IMR-90 (cell line): Measurements from ENCODE around the gene ADAMTS8. TPM values are rescaled to one million over a fixed set of nuclear protein-coding genes. Genes with fewer than 3 reads are reported as not detected.

Experiments
- ATAC-seq: fragments of 200-7000 bp; cut with Tn5 transposase; 2 replicates; pipeline ENCODE4 v1.9.1; 2020; ENCODE audit warnings: low read depth, mild to moderate bottlenecking, moderate library complexity
- BruUV-seq: library from RNA; stranded (reverse); fragments of 400-500 nt; replicated peaks from 2 replicates; lab custom pipeline; 2021; lab: Mats Ljungman, UMichigan
- CTCF ChIA-PET: fragments of 300-600 bp; formaldehyde crosslinking; extraction: SDS; loops from one replicate; lab custom pipeline; 2021; ENCODE audit warnings: antibody characterized with exemption; lab: Yijun Ruan, JAX
- POLR2A ChIA-PET: fragments of 300-600 bp; sonication (Branson Sonifier 250); formaldehyde crosslinking; loops from one replicate; lab custom pipeline; 2022; ENCODE audit warnings: antibody characterized with exemption; ENCODE audit not compliant: unreplicated experiment; lab: Charles Lee
- DNase-seq: peaks from one replicate; pipeline ENCODE4 v3.0.0; 2013
- H2AFZ ChIP-seq: replicated peaks from 2 replicates; pipeline ENCODE3; 2013; ENCODE audit warnings: low read length, mild to moderate bottlenecking; ENCODE audit not compliant: poor library complexity
- H2AK5ac ChIP-seq: 2 replicates; pipeline ENCODE4 v1.6.1; 2013; ENCODE audit warnings: low read depth, low read length, inconsistent platforms
- H2AK9ac ChIP-seq: replicated peaks from 2 replicates; pipeline ENCODE3; 2013; ENCODE audit warnings: mild to moderate bottlenecking, low read depth, low read length, moderate library complexity; ENCODE audit not compliant: poor library complexity
- H2BK120ac ChIP-seq: 2 replicates; pipeline ENCODE4 v1.6.1; 2013; ENCODE audit warnings: low read depth, low read length, inconsistent platforms
- H2BK15ac ChIP-seq: 3 replicates; pipeline ENCODE4 v1.6.1; 2013; ENCODE audit warnings: low read depth, low read length, inconsistent platforms
- H2BK20ac ChIP-seq: 2 replicates; pipeline ENCODE4 v1.6.1; 2013; ENCODE audit warnings: low read depth, mild to moderate bottlenecking, inconsistent platforms, low read length, moderate library complexity
- H2BK5ac ChIP-seq: 2 replicates; pipeline ENCODE4 v1.6.1; 2013; ENCODE audit warnings: mild to moderate bottlenecking, low read depth, low read length, inconsistent platforms; ENCODE audit not compliant: poor library complexity, severe bottlenecking
- H3K14ac ChIP-seq: replicated peaks from 2 replicates; pipeline ENCODE4 v1.6.1; 2013; ENCODE audit warnings: low read depth, low read length, inconsistent platforms
- H3K18ac ChIP-seq: 2 replicates; pipeline ENCODE4 v1.6.1; 2013; ENCODE audit warnings: low read depth, low read length, control low read depth
- H3K23ac ChIP-seq: 2 replicates; pipeline ENCODE4 v1.6.1; 2013; ENCODE audit warnings: low read depth, low read length, inconsistent platforms
- H3K27ac ChIP-seq: 2 replicates; pipeline ENCODE4 v1.5.1; 2013; ENCODE audit warnings: mild to moderate bottlenecking, control low read depth, low read length; ENCODE audit not compliant: insufficient read depth
- H3K27me3 ChIP-seq: 2 replicates; pipeline ENCODE4 v1.6.1; 2013; ENCODE audit warnings: low read length; ENCODE audit not compliant: control insufficient read depth, insufficient read depth
- H3K36me3 ChIP-seq: 2 replicates; pipeline ENCODE4 v1.6.1; 2013; ENCODE audit warnings: low read length, mixed read lengths; ENCODE audit not compliant: control insufficient read depth, insufficient read depth
- H3K4ac ChIP-seq: 2 replicates; pipeline ENCODE4 v1.6.1; 2013; ENCODE audit warnings: low read depth, low read length, inconsistent platforms
- H3K4me1 ChIP-seq: 2 replicates; pipeline ENCODE4 v1.6.1; 2013; ENCODE audit warnings: low read length, mixed read lengths; ENCODE audit not compliant: control insufficient read depth, insufficient read depth
- H3K4me2 ChIP-seq: 2 replicates; pipeline ENCODE4 v1.6.1; 2013; ENCODE audit warnings: low read depth, mild to moderate bottlenecking, control low read depth, low read length, moderate library complexity
- H3K4me3 ChIP-seq: 2 replicates; pipeline ENCODE4 v1.5.1; 2013; ENCODE audit warnings: low read depth, mild to moderate bottlenecking, control low read depth, low read length, moderate library complexity; ENCODE audit not compliant: insufficient read depth
- H3K56ac ChIP-seq: 2 replicates; pipeline ENCODE4 v1.6.1; 2013; ENCODE audit warnings: low read length, inconsistent platforms; ENCODE audit not compliant: insufficient read depth; ENCODE audit errors: extremely low read depth
- H3K79me1 ChIP-seq, 2 experiments: 2 replicates each; pipeline ENCODE4 v1.6.1; 2013; ENCODE audit warnings: low read length in 2 of 2, inconsistent platforms in 1 of 2, low read depth in 1 of 2
- H3K9ac ChIP-seq: 2 replicates; pipeline ENCODE4 v1.6.1; 2013; ENCODE audit warnings: low read depth, low read length, control low read depth
- H3K9me1 ChIP-seq: 2 replicates; pipeline ENCODE4 v1.6.1; 2013; ENCODE audit warnings: low read length, inconsistent platforms; ENCODE audit not compliant: insufficient read depth
- H3K9me3 ChIP-seq: 2 replicates; pipeline ENCODE4 v1.6.1; 2013; ENCODE audit warnings: low read length; ENCODE audit not compliant: control insufficient read depth, insufficient read depth
- H4K20me1 ChIP-seq: 2 replicates; pipeline ENCODE4 v1.6.1; 2013; ENCODE audit warnings: low read length, inconsistent platforms; ENCODE audit not compliant: insufficient read depth
- H4K5ac ChIP-seq: 2 replicates; pipeline ENCODE4 v1.6.1; 2013; ENCODE audit warnings: mild to moderate bottlenecking, low read depth, low read length, control low read depth
- H4K8ac ChIP-seq, 2 experiments: 2 replicates each; pipeline ENCODE4 v1.6.1; 2013; ENCODE audit warnings: low read depth in 2 of 2, low read length in 2 of 2, control low read depth in 1 of 2, inconsistent platforms in 1 of 2
- H4K91ac ChIP-seq: 2 replicates; pipeline ENCODE4 v1.6.1; 2013; ENCODE audit warnings: low read depth, low read length, inconsistent platforms; ENCODE audit not compliant: insufficient read depth
- BHLHE40 ChIP-seq: fragments of 150-350 bp; IDR thresholded peaks from 2 replicates; pipeline ENCODE4 v1.6.1; 2016; ENCODE audit warnings: mild to moderate bottlenecking, low read depth, low read length
- CEBPB ChIP-seq: IDR thresholded peaks from 2 replicates; pipeline ENCODE4 v1.6.1; 2012; ENCODE audit warnings: low read depth, low read length, improper control_type of control experiment
- CHD1 ChIP-seq: IDR thresholded peaks from 2 replicates; pipeline ENCODE4 v1.6.1; 2012; ENCODE audit warnings: low read depth, low read length, improper control_type of control experiment
- CTCF ChIP-seq: conservative IDR thresholded peaks from 2 replicates; pipeline ENCODE4 v1.5.1; 2012; ENCODE audit warnings: mild to moderate bottlenecking, low read depth, low read length, improper control_type of control experiment
- ELK1 ChIP-seq: fragments of 150-350 bp; IDR thresholded peaks from 2 replicates; pipeline ENCODE4 v1.6.1; 2016; ENCODE audit warnings: low read depth, mild to moderate bottlenecking, low read length, moderate library complexity, borderline replicate concordance
- FOS ChIP-seq: fragments of 150-350 bp; IDR thresholded peaks from 2 replicates; pipeline ENCODE4 v1.6.1; 2016; ENCODE audit warnings: low read depth, low read length
- MAFK ChIP-seq: IDR thresholded peaks from 2 replicates; pipeline ENCODE4 v1.6.1; 2012; ENCODE audit warnings: low read depth, low read length, improper control_type of control experiment
- MAZ ChIP-seq: IDR thresholded peaks from 2 replicates; pipeline ENCODE4 v1.6.1; 2012; ENCODE audit warnings: low read depth, mild to moderate bottlenecking, low read length, improper control_type of control experiment, moderate library complexity, borderline replicate concordance
- MXI1 ChIP-seq: IDR thresholded peaks from 2 replicates; pipeline ENCODE4 v1.6.1; 2012; ENCODE audit warnings: low read depth, mild to moderate bottlenecking, low read length, moderate library complexity, borderline replicate concordance
- NFE2L2 ChIP-seq: fragments of 150-350 bp; IDR thresholded peaks from 2 replicates; pipeline ENCODE4 v1.6.1; 2016; ENCODE audit warnings: low read depth, mild to moderate bottlenecking, low read length
- POLR2A ChIP-seq: IDR thresholded peaks from 2 replicates; pipeline ENCODE4 v1.6.1; 2012; ENCODE audit warnings: mild to moderate bottlenecking, low read depth, low read length
- RAD21 ChIP-seq: IDR thresholded peaks from 2 replicates; pipeline ENCODE4 v1.6.1; 2012; ENCODE audit warnings: low read length, improper control_type of control experiment
- RCOR1 ChIP-seq: IDR thresholded peaks from 2 replicates; pipeline ENCODE4 v1.6.1; 2012; ENCODE audit warnings: mild to moderate bottlenecking, low read length, improper control_type of control experiment; ENCODE audit not compliant: insufficient replicate concordance
- RFX5 ChIP-seq: IDR thresholded peaks from 2 replicates; pipeline ENCODE4 v1.8.0; 2012; ENCODE audit warnings: low read depth, mild to moderate bottlenecking, low read length, moderate library complexity
- SMC3 ChIP-seq: fragments of 150-350 bp; IDR thresholded peaks from 2 replicates; pipeline ENCODE4 v1.6.1; 2016; ENCODE audit warnings: low read depth, mild to moderate bottlenecking, antibody characterized with exemption, low read length, moderate library complexity
- USF2 ChIP-seq: fragments of 150-350 bp; IDR thresholded peaks from 2 replicates; pipeline ENCODE4 v1.6.1; 2017; ENCODE audit warnings: mild to moderate bottlenecking, antibody characterized with exemption, low read length, low read depth
- WGBS, 2 experiments: methylation state at CpG; one replicate each; pipeline versions ENCODE4 v1.1.5 to v1.1.7; 2013; ENCODE audit warnings: missing lambda C conversion rate in 2 of 2; ENCODE audit not compliant: insufficient read length in 1 of 2; ENCODE audit errors: extremely low coverage in 2 of 2; 5-methylcytosine and 5-hydroxymethylcytosine counted together
- dilution Hi-C: fragments of 300-500 bp; cut with HindIII; formaldehyde crosslinking; loops from one replicate; pipeline ENCODE4 v1.14.3; 2018; ENCODE audit warnings: low sequenced_read_pairs; ENCODE audit not compliant: unreplicated experiment
- in situ Hi-C: fragments of 300-500 bp; cut with MboI; formaldehyde crosslinking; loops from 3 replicates; pipeline ENCODE4 v1.14.3; 2019; ENCODE audit warnings: low sequenced_read_pairs, inconsistent platforms, mixed read lengths
- intact Hi-C: fragments of 100-400 bp; cut with micrococcal nuclease; formaldehyde crosslinking; loops from 2 replicates; pipeline ENCODE4 v1.10.0; 2022
- polyA plus RNA-seq, 3 experiments: library from polyadenylated mRNA; depleted of rRNA; stranded (reverse); fragments of >200 nt; gene quantifications; 2 replicates each; pipeline ENCODE4 v1.2.3, GENCODE V29; 2012; ENCODE audit warnings: low replicate concordance in 1 of 3
- total RNA-seq: library from RNA; depleted of rRNA; stranded (reverse); fragments of >200 nt; gene quantifications from 2 replicates; pipeline ENCODE4 v1.2.3, GENCODE V29; 2012

Gene ADAMTS8
- total and polyA plus RNA-seq, 2 of the 4 experiments (the other 2 are of a cell fraction) = under 0.01 to 0.60 TPM

GRCh38 chr11:130439876-130440275 lies 11.5 kb upstream of the ADAMTS8 start:
- Histone ChIP-seq H2AK5ac (0 out of 2 replicates have a peak overlapping the region, but pooled peaks have one; percentile 43), H3K4me3 (no peak overlapping the region), H3K14ac (no peak overlapping the region), H3K9ac (no peak overlapping the region), H3K18ac (no peak overlapping the region), H3K4me2 (no peak overlapping the region), H3K9me1 (0 out of 2 replicates have a peak, but pooled peaks cover 3% of the 10 kb centered on the region), H3K23ac (no peak overlapping the region), H3K27me3 (no peaks in the 10 kb centered on the region), H3K79me1 (no peaks in the 10 kb centered on the region), H4K8ac (no peak overlapping the region), H3K27ac (no peak overlapping the region), H3K4ac (no peak overlapping the region), H2BK5ac (no peak overlapping the region), H2AK9ac (no peak overlapping the region), H3K36me3 (no peaks in the 10 kb centered on the region), H3K4me1 (peaks cover 5% of the 10 kb centered on the region), H2AFZ (no peak overlapping the region), H4K5ac (no peak overlapping the region), H3K56ac (no peak overlapping the region), H3K9me3 (peaks cover 3% of the 10 kb centered on the region; the same call in 1 of the 2 replicates), H2BK20ac (no peak overlapping the region), H2BK120ac (no peak overlapping the region), H2BK15ac (peak overlapping the region; percentile 68; the same call in 1 of the 3 replicates), H4K20me1 (no peaks in the 10 kb centered on the region), H4K91ac (no peak overlapping the region; the same call in 1 of the 2 replicates)
- BruUV-seq = no TSS peak
- no CpG with 5 or more reads among the region's 6 CpGs for WGBS, 2 experiments
- ATAC-seq (no peak), DNase-seq (no peak)
- no peak for TF ChIP-seq RCOR1
- no peak for TF ChIP-seq CEBPB
- TF ChIP-seq BHLHE40 = no peak
- no peak for TF ChIP-seq CTCF
- no peak for TF ChIP-seq RFX5
- no peak for TF ChIP-seq CHD1
- no peak for TF ChIP-seq USF2
- no peak for TF ChIP-seq POLR2A
- TF ChIP-seq MAFK = no peak
- TF ChIP-seq MAZ = no peak
- TF ChIP-seq SMC3 = no peak
- TF ChIP-seq FOS = no peak
- no peak for TF ChIP-seq NFE2L2
- TF ChIP-seq ELK1 = no peak
- TF ChIP-seq MXI1 = no peak
- TF ChIP-seq RAD21 = no peak
- CTCF ChIA-PET = interaction anchor here (1.0 kb wide), 1 partner anchor 423 kb away, joined by 3 read pairs; no protein-coding TSS in a partner anchor
- dilution Hi-C loops (loop anchor here (25.0 kb wide), 1 partner anchor 422 kb away; no protein-coding TSS in a partner anchor), intact Hi-C loops (loop anchor here (10.0 kb wide), 1 partner anchor 775 kb away; no protein-coding TSS in a partner anchor), in situ Hi-C loops (loop anchor here (5.0 to 10.0 kb wide), 2 partner anchors 395 to 412 kb away; no protein-coding TSS in a partner anchor)
- POLR2A ChIA-PET = no interaction called here
